Daoy (cell line): ENCODE data around the gene AKR1C2. TPM values are rescaled to one million over a fixed set of nuclear protein-coding genes. Genes with fewer than 3 reads are reported as not detected.
"Not testable (repeated sequence)": the region's sequence is repeated elsewhere in the genome, so short reads cannot be mapped to it uniquely, and the experiment has no call there.

Experiments
- DNase-seq: peaks from one replicate; pipeline ENCODE4 v3.0.0-alpha.2; 2015; ENCODE audit warnings: low read depth
- total RNA-seq: library from RNA; depleted of rRNA; stranded (reverse); fragments of >200 nt; shearing (Covaris generic); gene quantifications from 2 replicates; pipeline ENCODE4 v1.2.3, GENCODE V29; 2014

AKR1C2 gene
- total RNA-seq, 1 experiment from 2014 or later, result 1.4 TPM

DNA sequence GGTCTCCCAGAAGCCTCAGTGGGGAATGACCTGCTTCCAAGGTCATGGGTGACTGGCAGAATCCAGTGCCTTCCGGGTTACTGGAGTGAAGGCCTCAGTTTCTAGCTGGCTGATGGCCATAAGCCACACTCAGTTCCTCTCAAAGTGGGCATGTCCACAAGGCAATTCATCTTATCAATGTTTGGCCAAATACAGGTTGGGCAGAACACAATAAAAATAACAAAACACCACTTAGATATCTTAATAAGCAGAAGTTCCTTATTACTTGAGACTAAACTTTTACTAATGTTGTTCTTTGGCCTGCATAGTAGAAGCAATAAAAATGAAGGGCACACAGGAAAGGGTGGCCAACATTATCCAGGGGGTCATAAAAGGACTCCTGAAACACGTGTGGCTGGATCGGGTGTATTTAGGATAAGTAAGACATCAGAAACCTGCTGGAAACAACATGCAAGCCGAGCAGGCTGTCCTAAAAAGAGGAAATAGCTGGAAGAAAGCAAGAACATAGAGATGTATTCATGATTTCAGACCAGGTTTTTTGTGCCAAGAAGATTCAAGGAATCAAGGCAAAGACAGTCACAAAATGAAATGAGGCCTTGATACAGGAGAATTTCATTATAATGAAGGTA lies 19.6 kb upstream of the AKR1C2 start:
- DNase-seq, result no peak

DNA sequence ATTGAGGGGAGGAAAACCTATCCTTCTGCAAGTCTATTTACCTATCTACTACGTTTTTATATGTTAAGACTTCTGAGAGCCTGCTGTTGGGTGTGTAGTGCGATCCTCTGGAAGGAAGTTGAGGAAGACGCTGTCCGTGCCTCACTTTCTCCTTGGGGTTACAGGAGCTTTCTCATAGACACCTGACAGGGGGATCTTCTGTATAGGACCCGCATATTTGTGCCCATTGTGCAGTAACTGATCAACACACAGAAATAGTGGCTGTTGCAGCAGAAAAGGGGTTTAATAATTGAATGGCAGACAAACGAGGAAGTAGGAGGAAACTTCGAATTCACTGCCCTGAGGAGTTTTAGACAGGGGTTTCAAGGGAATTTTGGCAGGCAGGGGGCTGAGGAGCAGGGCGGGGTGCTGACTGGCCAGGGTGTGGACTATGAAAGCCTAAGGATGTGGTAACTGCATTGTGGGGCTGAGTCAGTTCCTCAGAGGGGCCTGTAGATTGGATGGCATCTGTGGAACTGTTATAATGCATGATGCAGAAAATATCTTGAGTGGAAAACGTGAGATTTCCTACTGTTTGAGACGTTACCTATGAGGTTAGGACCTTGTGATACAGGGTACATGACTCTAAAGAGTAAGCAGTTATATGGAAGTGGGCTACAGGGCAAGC lies 18.1 kb upstream of the AKR1C2 start:
- not testable (repeated sequence) for DNase-seq

DNA sequence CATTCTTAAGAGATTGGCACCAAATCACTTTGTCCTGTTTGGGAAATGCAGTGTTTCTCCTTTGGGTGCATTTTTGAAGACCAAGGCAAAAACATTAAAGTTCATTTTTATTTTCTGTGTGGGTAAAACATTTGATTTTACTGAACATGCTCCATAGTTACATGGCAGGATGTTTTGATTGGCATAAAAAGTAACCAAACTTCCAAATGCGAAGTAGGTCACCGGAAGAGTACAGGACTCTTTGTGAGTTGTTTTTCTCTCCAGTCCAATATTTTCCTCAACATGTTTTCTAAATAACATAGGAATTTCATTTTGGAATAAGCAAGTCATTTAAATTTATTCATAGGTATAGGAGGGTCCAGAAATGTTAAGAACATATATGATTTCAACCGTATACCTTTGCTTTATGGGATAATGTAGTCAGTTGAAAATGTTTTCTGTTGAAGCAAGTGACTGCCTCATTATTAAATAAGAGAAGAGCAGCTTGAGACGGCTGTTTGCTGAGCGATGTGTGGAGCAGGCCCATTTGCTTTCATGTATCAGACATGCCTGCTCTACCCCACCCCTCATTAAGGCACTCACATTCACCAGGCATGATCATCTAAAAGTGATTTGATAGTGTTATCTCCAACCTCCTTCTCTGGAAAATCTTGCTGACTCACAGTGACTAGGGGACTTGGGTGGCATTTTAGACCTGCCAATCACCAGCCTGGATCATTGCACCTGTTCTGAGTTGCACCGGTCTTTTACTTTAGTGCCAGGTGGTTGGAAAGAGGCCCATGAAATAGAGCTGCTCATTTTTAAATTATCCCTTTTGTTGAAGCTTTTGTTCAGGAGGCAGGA lies 16.3 kb upstream of the AKR1C2 start:
- DNase-seq, result not testable (repeated sequence)

DNA sequence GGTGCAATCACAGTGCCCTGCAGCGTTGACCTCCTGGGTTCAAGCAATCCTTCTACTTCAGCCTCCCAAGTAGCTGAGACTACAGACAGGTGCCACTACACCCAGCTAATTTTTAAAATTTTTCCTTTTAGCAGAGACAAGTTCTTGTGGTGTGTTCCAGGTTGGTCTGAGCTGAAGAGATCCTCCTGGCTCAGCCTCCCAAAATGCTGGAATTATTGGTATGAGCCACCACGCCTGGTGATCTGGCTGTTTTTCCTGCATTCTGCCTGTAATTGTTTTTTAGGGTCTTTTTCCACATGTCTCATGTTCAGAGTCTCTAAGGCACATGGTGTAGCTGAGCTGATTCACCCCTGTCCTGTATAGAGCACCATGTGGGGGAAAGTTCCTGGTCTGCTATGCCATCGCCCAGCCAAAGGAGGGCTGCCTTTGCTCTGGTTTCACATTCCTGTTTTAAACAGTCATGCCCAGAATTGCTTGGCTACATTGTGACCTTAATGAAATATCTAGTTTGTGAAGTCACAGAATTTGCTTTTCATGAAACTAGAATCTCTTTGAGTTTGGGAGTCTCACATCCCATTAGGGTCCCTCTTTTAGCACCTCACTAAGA lies 15.1 kb upstream of the AKR1C2 start:
- peak; percentile 56 for DNase-seq

DNA sequence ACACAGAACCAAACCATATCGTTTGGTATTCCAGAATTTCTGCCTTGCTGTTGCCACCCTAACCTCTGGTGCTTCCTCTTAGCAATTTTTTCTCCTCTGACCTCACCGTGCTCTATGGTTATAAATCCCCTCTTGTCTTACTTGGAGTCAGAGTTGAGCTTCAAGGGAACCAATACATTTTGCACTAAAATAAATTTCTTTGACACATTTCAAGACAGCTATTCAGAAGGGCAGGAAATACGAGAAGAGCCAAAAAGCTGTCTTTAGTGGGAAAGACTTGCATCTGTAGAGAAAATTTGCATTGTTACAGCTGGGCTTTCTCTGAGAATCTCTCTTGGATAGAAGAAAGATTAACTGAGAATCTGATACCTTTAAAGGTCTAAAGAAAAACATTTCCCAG lies 14.5 kb upstream of the AKR1C2 start:
- DNase-seq, result no peak

DNA sequence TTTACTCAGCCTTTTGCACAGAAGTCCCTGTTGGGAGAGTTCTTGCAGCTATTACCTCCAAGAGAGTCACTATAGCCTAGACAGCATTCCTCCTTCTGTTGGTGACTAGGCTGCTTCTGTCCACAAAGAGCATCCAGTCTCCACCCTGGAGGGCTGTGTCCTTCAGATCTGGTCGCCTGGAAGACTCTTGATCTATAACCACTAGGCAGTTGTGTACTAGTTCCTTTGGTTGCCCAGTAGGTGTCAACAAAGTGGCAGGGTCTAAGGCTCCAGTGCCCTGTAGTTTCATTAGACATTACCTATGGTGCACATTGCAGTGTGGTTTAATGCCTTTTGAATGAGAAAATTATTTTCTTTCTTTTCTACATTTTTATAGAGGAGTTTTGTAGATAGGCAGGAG lies 11.3 kb upstream of the AKR1C2 start:
- no peak for DNase-seq

DNA sequence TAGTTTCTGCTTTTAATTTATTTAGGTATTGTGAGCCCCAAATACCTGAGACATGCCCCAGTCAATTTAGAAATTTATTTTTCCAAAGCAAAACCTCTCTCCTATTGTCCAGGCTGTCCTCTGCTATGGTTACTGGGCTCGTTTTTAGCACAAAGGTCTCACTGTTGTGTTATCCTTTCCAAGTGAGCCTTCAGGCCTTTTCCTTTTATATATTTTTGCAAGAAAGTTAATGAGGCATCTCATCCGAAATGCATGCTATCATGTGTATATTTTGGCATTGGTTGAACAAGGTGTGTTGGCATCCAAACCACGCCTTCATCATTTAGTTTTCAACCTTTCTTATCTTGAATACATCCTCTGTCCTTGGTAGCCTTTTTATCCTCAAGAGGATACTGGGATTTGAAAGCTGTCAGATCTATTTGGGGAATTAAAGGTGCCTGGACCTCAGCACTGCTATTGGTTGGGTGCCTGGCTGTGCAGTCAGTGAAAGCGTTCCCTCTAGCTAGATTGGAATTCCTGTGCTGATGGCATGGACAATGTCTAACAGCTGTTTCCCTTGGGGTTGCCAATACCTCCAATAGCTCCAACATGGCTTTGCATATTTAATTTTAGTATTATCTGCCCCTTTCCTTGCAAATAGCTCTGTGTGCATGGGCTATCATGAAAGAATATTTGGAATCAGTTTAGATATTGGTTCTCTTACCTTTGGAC lies 10.7 kb upstream of the AKR1C2 start:
- DNase-seq, result not testable (repeated sequence)

DNA sequence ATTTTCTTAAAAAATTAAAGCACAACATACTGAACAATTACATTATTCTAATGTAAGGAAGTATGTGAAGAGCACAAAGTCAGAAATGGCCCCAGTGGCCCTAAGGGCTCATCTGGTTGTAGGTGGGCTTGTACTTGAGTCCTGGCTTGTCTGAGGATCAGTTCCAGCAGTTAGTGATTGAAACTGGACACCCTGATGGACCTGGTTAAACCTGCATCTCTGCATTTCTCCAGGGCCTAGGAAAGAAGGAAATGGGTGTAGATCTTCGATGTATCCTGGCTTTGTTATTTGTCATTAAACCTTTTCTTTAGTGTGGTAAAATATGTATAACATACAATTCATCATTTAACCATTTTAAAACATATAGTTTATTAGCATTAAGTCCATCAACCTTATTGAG lies 9.7 kb upstream of the AKR1C2 start:
- DNase-seq, result no peak

DNA sequence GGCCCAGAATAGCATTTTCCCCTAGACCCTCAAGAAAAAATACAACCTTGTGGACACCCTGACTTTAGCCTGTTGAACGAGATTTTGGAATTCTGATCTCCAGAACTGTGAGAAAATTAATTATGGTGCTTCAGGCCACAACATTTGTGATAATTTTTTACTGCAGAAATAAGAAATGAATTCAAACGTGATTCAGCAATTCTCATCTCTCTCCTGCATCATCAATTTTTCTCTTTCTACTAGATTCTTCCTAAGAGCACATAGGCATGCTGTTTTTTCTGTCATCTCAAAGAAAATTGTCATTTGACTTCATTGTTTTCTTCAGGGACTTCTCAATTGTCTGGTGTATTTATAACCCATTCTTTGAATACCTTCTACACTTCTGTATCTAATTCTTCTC lies 8.9 kb upstream of the AKR1C2 start:
- DNase-seq, result no peak

DNA sequence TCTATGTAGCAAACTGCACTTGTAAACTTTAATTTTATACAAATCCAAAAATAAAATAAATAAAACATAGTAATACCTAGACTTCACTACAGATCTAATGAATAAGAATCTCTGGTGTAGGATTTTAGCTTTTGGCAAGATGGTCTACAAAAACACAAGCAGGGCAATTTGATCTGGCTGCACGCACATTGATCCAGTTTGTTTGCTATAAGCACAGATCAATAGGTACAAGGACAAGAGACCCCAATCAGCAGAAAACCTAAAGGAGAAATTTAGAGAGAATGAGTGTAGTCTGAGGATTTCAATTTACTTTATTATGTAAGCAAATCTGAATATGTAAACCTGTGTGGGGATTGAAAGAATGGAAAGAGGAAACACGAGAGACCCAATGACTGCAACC lies 7.7 kb upstream of the AKR1C2 start:
- DNase-seq, result not testable (repeated sequence)

DNA sequence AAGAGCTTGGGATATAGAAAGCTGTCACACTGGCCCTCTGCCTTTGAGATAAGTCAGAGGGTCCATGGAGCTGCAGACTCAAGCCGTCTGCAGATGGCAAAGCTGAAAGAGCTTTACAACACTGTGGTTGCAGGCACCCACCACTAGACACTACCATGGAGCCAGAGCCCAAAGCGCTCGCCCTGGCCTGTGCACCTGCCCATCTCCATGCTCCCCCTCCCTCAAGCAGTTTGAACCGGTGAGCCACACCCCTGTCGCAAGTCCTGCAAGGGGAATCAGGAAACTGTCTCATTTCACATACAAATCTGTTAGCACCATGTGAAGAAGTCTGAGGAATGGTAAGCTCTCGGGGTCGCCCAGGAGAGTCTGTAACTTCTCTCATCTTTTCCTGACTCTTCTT lies 6.4 kb upstream of the AKR1C2 start:
- DNase-seq, result not testable (repeated sequence)

DNA sequence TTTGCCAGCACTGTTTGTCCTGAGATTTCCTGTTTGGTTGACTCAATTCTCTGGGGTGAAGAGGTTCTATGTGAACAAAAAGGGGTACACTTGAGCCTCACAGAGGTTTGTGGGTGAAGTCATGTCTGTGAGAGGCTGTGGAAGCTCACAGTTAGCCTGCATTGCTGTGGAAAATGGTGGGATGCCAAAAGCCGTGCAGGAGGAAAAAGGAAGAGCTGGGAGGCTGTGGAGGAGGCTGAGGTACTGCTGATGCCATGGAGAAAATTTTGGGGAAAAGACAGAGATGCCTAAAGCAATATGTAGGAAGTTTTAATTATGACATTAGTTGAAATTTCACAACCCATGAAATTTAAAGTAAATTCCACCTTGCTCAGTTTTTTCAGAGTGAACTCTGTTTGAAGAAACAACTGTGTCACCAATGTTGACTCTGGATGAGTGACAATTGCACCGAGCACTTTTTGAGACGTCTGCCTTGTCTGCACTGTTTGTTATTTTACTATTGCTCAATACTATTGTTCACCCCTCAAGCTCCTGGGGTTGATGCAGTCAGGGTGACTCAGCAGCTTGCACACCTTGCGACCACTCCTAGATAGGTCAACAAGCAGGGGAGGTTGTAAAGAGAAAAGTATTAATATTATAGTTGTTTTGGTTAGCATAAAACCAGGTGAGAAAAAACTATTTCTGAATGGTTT lies 5.3 kb upstream of the AKR1C2 start:
- DNase-seq, result not testable (repeated sequence)

DNA sequence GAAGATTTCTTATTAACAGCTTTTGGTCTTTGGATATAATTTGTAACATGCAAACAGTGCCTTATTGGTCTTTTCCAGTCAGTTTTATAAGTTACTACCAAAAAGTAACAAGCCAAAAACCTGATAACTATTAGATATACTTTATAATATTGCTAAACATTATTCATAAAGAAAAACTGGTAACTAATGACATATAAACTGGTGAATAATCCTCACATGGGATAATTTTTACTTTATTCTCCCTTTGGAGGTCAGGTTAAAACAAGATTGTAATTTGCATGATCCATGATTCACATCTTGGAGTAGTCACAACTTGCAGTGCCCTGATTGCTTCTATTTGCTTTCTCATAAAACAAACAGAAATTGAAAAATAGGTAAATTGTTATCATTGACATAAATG lies 844 bp upstream of the AKR1C2 start:
- DNase-seq, result not testable (repeated sequence)

DNA sequence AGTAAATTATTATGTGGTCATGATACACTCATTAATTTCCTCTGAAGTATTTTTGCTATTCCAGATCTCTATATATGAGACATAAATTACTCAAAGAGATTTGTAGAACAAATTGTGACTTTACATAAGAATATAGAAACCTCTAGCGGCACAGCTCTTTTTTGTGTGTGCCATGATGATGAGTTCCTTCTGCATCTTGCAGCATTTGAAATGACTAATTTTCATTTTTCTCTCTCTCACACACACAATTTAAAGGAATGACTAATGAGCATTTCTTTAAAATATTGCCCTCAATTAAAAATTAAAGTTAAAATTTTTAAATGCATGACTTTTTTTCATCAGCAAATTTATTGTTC lies 351 bp upstream of the AKR1C2 start:
- DNase-seq, result not testable (repeated sequence)

DNA sequence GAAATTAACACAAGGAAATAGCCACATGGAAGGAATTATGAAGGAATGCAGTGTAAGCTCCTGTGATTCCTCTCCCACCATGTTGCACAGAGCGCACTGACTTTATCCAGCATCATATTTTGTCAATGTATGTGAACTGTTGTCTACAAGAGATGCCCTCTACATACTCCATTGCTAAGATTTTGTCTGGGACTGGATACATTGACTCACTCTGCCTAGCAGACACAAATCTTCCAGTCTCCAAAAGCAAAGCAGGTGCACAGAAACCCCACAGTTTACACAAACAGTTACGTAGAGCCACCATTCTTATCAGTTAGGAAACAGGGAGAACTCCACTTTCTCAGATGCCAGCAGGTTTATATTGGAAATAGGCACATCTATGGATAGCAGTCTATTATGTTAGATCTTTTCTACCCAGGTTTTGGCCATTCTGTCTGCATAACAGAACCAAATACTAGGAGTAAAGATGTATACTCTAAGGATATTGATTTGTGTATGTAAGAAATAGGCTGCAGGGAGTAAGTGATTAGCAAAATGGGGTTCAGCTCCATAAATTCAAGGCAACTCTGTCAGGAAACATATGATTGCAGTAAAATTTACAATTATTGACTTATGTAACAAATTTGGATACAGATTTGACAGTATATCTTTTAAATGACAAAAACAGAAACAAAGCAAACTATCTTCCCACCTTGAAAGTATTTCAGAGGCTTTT lies 1.5 kb downstream of the AKR1C2 start:
- DNase-seq, result no peak

DNA sequence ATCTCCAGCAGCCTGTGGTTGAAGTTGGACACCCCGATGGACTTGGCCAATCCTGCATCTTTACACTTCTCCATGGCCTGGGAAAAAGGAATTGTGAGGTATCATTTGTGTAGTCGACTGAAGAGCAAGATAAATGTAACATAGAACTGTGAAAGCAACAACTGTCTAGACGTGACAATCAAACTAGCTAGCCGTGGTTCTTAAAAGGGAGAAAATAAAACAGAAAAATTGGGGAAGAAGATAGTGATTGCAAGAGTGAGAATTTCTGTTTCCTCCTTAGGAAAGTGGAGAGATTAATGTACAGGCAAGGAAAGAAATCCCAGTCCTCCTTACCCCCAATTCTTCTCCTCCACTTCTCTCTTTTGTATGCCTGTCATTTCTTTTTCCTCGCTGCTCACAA lies 5.0 kb downstream of the AKR1C2 start:
- DNase-seq, result no peak

DNA sequence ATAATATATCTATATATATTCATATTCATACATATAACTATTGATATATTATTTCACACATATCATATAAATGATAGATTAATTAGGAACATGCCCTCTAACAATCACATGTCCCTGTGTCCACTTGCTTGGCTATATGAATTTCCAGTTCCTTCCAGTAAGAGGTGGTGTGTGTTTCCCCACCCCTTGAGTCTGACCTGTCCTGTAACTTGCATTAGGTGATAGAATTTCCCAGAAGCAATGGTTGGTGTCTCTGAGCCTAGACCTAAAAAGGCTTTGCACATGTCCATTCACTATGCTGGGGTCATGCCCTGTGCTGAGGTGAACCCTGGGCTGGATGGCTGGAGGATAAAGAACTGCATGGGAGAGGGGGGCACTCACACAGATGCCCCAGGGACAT lies 9.4 kb downstream of the AKR1C2 start:
- DNase-seq, result not testable (repeated sequence)

DNA sequence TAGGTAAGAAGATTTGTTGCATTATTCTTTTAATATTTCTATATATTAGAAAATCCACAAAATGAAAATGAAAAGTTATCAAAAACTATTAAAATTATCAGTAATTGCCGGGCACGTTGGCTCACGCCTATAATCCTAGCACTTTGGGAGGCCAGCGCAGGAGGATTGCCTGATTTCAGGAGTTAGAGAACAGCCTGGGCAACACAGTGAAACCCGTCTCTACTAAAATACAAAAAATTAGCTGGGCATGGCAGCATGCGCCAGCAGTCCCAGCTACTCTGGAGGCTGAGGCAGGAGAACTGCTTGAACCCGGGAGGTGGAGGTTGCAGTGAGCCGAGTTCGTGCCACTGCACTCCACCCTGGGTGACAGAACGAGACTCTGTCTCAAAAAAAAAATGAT lies 11.1 kb downstream of the AKR1C2 start:
- DNase-seq, result not testable (repeated sequence)

DNA sequence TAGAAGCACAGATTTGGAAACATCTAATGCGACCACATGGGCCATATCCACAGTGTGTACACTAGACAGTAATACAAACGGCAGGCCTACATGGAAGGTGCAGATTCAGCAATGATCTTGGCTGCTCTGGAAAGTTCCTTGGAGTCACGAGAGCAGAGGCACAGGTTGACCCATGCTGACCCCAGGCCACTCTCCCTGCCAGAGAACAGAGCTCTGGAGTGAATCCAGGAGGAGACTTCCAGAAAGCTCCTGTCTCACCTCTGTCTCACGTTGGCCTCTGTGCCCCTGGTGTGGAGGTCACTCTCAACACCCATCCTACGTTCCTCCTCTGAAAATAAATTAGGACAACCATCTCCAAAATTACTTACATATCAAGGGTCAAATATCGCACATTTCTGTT lies 12.2 kb downstream of the AKR1C2 start:
- DNase-seq, result not testable (repeated sequence)

DNA sequence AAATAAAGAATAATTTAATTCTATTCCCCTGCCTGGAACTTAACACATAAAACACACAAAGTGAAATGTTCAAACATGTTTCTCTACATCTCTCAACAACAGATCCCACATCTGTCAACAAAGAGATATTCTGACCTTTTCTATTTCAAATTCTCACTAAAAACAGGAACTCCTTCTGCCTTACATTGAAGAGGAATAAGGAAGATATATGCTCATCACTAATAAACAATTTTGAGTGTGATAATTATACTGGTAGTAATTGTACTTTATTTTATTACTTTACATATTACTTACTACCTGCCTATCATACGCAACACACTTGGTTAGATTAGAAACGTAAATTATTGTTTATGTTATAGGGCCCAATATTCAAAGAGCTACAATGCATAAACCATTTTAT lies 13.4 kb downstream of the AKR1C2 start:
- no peak for DNase-seq
